Right lobe of liver (tissue), 4 donors: ENCODE results near the gene FGF18.

Experiments used
- CTCF ChIP-seq, 4 donors: fragments of 200-600 bp in 3 of 4; fragments of 450-650 bp in 1 of 4; IDR thresholded peaks; one replicate each; pipeline versions ENCODE4 v1.5.1 to v1.8.0; 2016 to 2022; ENCODE audit warnings: antibody characterized with exemption in 4 of 4, mild to moderate bottlenecking in 2 of 4
- POLR2A ChIP-seq: fragments of 450-650 bp; IDR thresholded peaks from one replicate; pipeline ENCODE4 v1.6.1; 2017; ENCODE audit warnings: antibody characterized with exemption, mild to moderate bottlenecking
- donor health status: DM: no; HTN: no; CAD: no.
- donor health status: DM: no; HTN: no; CAD: no.
- donor health status: DM: no; HTN: yes; CAD: no.

- TF ChIP-seq POLR2A = no peak
- no peak for TF ChIP-seq CTCF (IDR thresholded peaks at IDR 0.05)
These were observed 45.4 kb downstream of the FGF18 start for GRCh38 chr5:171464829-171465228.
